GM21576 (cell line): ENCODE results near the gene FRY.

ENCODE experiments used
- ATAC-seq: cut with Tn5 transposase; IDR thresholded peaks from one replicate; pipeline ENCODE4 v1.9.1; 2021; ENCODE audit warnings: mild to moderate bottlenecking, moderate library complexity; ENCODE audit not compliant: unreplicated experiment

The FRY gene

DNA sequence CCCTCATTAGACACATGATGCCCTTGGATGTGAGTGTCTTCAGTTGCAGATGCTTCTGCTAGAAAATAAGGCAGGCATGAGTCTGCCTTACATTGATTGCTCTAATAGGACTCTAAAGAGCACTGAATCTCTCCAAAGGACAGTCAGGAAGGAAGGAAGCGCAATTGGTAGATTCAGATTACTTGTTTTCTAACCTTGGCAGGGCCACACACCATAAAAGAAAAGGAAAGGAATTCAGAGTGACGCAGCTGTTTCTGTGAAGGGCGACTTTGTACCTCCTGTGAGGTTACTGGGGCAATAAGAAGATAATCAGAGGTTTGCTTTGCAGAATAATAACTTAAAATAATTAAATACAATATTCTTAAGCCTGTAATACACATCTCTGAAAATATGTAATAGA lies 48.0 kb downstream of the FRY start:
- no peak for ATAC-seq

DNA sequence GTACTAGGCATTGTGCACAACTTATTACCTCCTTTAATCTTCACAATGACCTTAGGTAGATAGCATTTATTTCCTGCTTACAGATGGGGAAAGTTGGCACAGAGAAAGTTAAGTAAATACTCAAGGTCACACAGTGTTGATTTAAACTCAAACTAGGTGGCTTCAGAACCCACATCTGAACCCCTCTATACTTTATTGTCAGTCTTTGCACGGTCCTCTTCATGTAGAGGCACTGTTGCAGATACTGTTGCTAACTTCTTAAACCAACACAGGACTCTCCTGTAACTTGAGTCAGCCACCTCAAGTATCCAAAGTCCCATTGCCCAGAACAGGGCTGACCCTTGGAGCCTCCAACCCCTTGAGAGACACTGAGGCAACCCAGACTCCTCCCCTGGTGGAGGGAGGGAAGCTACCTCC lies 48.8 kb downstream of the FRY start:
- ATAC-seq: no peak

- ATAC-seq: no peak
These were observed 50.0 kb downstream of the FRY start for GRCh38 chr13:32081591-32081990.

GRCh38 chr13:32086366-32086765 lies 54.8 kb downstream of the FRY start:
- ATAC-seq: no peak

GRCh38 chr13:32086791-32087441 lies 55.3 kb downstream of the FRY start:
- ATAC-seq: no peak

DNA sequence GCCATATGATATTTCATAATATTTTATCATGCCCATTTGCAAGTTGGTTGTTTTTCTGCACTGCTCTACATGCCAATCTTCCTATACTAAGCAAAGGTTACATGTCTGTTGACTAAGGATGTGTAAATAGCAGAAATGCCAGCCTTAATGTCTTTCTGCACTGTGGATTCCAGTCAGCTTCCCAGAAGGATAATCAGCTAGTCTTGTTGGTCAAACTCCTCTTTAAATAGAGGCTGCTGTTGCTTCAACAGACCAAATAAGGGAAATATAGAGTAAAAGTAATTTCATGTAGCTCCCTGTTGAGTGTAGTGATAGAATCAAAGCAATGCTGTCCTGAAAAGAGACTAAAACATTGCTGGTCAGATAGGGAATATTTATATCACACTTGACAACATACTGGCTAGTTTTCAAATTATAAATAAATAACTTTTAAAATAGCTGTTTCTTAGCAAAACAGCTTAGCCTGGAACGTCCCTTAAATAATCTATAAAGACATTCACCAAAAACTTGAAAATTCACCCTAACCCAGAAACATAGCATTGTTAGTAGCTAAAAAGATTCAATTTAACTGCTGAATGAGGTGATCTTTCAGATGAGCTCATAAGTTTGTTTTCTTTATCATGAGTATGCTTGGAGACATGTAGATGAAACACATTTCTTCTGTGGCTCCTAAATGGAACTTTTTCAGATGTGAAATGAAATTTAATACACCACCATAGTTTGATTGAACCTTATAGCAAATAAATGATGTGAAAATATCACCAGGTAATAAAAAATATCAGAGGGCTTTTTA lies 56.6 kb downstream of the FRY start:
- no peak for ATAC-seq

- no peak for ATAC-seq
These were observed 60.9 kb downstream of the FRY start for GRCh38 chr13:32092496-32092895.

DNA sequence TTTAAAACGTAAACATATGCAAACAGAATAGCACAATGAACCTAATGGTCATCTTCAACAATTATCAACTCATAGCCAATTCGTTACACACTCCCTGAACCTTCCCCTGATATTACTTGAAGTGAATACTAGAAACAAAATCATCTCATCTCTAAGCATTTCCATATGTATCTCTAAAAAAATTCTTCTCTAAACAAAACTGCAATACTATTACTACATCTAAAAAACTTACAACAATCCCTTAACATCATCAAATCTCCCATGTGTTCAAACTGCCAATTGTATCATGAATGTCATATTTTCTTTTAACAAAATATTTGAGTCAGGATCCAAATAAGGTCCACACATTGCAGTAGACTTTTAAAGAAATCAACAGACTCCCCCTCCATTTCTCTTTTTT lies 61.4 kb downstream of the FRY start:
- no peak for ATAC-seq

DNA sequence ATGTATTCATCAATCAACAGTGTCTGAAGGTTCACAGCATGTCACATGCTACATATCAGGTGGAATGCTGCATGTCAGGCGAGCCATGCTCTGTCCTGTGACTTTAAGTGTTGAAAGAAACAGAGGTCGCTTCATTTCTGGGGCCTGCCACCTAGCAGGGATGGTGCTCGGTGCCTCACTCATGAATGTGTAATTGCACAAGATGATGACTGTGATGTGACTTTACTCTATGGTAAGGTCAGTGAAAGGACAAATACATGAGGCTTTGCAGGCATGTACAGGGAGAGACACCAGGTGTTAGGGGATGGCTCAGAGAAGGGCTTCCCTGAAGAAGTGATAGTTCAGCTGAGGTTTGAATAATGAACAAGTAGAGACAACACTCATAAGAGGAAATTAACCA lies 66.7 kb downstream of the FRY start:
- no peak for ATAC-seq

DNA sequence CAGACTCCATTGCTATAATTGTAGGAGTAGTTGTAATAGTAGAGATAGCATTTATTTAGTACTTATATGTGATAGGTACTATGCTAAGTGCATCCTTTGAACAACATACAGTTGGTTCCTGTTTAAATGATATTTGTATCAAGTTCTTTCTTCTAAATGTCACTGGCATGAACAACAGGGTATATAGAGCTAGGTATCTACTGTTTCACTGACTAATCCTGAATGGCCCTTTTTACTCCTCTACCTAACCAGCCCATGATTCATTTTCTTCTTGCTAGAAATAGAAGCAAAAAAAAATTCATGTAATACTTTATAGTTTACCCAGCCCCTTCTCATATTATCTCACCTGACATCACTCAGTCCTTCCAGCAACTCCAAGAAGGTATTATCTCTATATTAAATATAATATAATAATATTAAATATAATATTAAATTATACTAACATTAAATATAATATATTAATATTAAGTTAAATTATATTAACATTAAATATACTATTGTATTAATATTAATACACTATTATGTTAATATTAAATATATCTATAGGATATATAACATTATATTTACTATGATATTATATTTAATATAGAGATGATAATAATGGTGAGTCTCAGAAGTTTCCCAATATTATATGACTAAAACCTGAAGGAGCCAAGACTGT lies 74.2 kb downstream of the FRY start:
- no peak for ATAC-seq

GRCh38 chr13:32107474-32107873 lies 75.9 kb downstream of the FRY start:
- no peak for ATAC-seq

DNA sequence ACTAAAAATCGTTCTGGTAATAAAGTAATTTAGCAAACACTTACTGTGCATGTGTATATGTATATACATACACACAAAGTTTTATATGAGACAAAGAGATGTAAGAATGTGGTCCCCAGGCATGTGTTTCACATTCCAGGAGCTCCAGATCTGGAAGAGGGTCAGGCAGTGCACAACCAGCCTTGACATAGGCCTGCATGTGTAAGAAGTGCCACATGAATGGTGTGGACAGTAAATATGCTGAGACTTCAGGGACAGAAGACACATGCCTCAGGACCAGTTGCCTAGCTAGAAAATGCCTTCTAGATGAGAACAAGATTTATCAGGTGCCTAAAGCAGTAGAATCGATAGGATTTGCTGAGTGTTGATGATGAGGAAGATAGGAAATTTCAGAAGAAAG lies 76.4 kb downstream of the FRY start:
- ATAC-seq: no peak

GRCh38 chr13:32113532-32113931 lies 82.0 kb downstream of the FRY start:
- no peak for ATAC-seq

DNA sequence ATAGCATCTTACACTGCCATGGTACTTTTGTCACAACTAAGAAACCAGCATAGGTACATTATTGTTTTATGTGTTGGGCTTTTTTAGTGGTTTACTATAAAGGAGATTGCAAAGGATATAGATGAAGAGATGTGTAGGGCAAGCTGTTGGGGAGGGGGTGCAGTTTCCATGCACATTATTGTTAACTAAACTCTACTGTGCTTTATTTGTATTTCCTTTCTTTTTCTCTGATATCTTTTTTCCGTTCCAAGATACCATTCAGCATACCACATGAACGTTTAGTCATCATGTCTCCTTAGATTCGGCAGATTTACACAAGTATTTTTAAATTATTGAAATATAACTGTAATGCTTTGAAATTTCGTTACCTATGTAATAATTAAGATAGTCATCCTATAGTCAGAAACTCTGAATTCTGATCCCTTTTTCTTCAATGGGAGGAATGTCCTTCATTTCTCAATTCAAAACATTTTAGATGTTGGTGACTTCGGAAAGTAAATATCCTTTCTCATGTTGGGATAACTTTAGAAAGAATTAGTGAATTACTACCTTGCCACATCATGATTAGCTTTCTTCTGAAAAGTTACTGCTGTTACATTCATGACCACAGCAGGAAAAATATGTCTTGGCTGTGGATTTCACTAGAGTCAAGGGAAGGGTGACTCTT lies 82.8 kb downstream of the FRY start:
- ATAC-seq: no peak

- no peak for ATAC-seq
These were observed 83.5 kb downstream of the FRY start for GRCh38 chr13:32115066-32115465.

- ATAC-seq: no peak
These were observed 84.6 kb downstream of the FRY start for GRCh38 chr13:32116210-32116609.

- no peak for ATAC-seq
These were observed 85.4 kb downstream of the FRY start for GRCh38 chr13:32117001-32117400.

- ATAC-seq: no peak
These were observed 86.1 kb downstream of the FRY start for GRCh38 chr13:32117701-32118100.

- no peak for ATAC-seq
These were observed 89.7 kb downstream of the FRY start for GRCh38 chr13:32121316-32121715.

- no peak for ATAC-seq
These were observed 93.2 kb downstream of the FRY start for GRCh38 chr13:32124743-32125142.

GRCh38 chr13:32125221-32125689 lies 93.7 kb downstream of the FRY start:
- no peak for ATAC-seq
